Stomach (tissue), 4 donors: ENCODE data around the gene FBL.
"Not testable (repeated sequence)": the region's sequence is repeated elsewhere in the genome, so short reads cannot be mapped to it uniquely, and the experiment has no call there.

ENCODE experiments used
- EP300 ChIP-seq: sonication (generic); formaldehyde crosslinking; IDR thresholded peaks from one replicate; pipeline ENCODE4 v1.6.1; 2017; ENCODE audit warnings: antibody characterized with exemption
- POLR2A ChIP-seq, 4 donors: fragments of 450-650 bp; IDR thresholded peaks; one replicate each; pipeline ENCODE4 v1.6.1; 2016; ENCODE audit warnings: antibody characterized with exemption in 4 of 4, control low read depth in 2 of 4, mild to moderate bottlenecking in 1 of 4, moderate library complexity in 1 of 4
- POLR2AphosphoS5 ChIP-seq, 3 donors: sonication (generic); formaldehyde crosslinking; IDR thresholded peaks; one replicate each; pipeline ENCODE4 v1.6.1; 2016; ENCODE audit warnings: antibody characterized with exemption in 3 of 3
- TF ChIP-seq, protein P1 (sequence below), 7 experiments: fragments of 450-650 bp in 4 of 7; fragments of 200-600 bp in 3 of 7; sonication (generic) in 3 of 7; IDR thresholded peaks; one replicate each; pipeline ENCODE4 v1.5.1; 2016 to 2019; ENCODE audit warnings: antibody characterized with exemption in 7 of 7, control low read depth in 2 of 7, mild to moderate bottlenecking in 1 of 7

DNA sequence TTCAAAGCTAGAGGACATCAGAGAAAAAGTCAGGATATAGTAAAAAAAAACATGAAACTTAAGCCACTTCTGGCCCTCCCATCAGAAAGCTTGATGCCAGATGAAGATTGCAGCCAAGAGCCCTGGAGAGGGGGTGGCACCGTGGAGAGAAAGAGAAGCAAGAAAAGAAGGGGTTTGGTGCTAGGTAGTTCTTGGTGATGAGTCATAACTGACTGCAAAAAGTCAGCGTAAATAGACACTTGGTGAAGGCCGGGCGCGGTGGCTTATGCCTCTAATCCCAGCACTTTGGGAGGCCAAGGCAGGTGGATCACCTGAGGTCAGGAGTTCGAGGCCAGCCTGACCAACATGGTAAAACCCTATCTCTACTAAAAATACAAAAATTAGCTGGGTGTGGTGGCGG lies 37.5 kb downstream of the FBL start:
- not testable (repeated sequence) for TF ChIP-seq POLR2A (IDR thresholded peaks at IDR 0.05); POLR2AphosphoS5 (IDR thresholded peaks at IDR 0.05); EP300
- TF ChIP-seq, protein P1, sequence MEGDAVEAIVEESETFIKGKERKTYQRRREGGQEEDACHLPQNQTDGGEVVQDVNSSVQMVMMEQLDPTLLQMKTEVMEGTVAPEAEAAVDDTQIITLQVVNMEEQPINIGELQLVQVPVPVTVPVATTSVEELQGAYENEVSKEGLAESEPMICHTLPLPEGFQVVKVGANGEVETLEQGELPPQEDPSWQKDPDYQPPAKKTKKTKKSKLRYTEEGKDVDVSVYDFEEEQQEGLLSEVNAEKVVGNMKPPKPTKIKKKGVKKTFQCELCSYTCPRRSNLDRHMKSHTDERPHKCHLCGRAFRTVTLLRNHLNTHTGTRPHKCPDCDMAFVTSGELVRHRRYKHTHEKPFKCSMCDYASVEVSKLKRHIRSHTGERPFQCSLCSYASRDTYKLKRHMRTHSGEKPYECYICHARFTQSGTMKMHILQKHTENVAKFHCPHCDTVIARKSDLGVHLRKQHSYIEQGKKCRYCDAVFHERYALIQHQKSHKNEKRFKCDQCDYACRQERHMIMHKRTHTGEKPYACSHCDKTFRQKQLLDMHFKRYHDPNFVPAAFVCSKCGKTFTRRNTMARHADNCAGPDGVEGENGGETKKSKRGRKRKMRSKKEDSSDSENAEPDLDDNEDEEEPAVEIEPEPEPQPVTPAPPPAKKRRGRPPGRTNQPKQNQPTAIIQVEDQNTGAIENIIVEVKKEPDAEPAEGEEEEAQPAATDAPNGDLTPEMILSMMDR (IDR thresholded peaks at IDR 0.05), result not testable (repeated sequence)
